H1 (cell line): ENCODE measurements around the gene MAP4. TPM values are rescaled to one million over a fixed set of nuclear protein-coding genes. Genes with fewer than 3 reads are reported as not detected.

Experiments
- CTCF ChIA-PET: fragments of 300-600 bp; sonication (Branson Sonifier 250); formaldehyde crosslinking; loops from one replicate; lab custom pipeline; 2021; ENCODE audit not compliant: partially characterized antibody; lab: Charles Lee
- POLR2A ChIA-PET: fragments of 300-600 bp; sonication (Branson Sonifier 250); formaldehyde crosslinking; loops from one replicate; lab custom pipeline; 2021; ENCODE audit warnings: inconsistent platforms; ENCODE audit not compliant: partially characterized antibody; lab: Charles Lee
- DNase-seq, 2 experiments: peaks; one replicate each; pipeline versions ENCODE4 v3.0.0 to v3.0.0-alpha.2; 2010 to 2022; ENCODE audit warnings: low spot score in 2 of 2, low read depth in 1 of 2, mixed read lengths in 1 of 2
- FAIRE-seq: peaks from 2 replicates; lab custom pipeline; 2011; peaks lifted over from hg19 to GRCh38; lab: Jason Lieb, UNC
- H2AFZ ChIP-seq: 2 replicates; pipeline ENCODE4 v1.8.1; 2012; ENCODE audit warnings: low read length, inconsistent platforms
- H2AK5ac ChIP-seq: 2 replicates; pipeline ENCODE4 v1.6.1; 2013; ENCODE audit warnings: low read depth, low read length
- H2BK120ac ChIP-seq: replicated peaks from 2 replicates; pipeline ENCODE3; 2013; ENCODE audit warnings: low read depth, low read length, inconsistent platforms
- H2BK12ac ChIP-seq: 2 replicates; pipeline ENCODE4 v1.6.1; 2013; ENCODE audit warnings: low read depth, low read length
- H2BK15ac ChIP-seq: 2 replicates; pipeline ENCODE4 v1.6.1; 2013; ENCODE audit warnings: low read length
- H2BK20ac ChIP-seq: 2 replicates; pipeline ENCODE4 v1.6.1; 2013; ENCODE audit warnings: low read length
- H2BK5ac ChIP-seq: 2 replicates; pipeline ENCODE4 v1.6.1; 2013; ENCODE audit warnings: low read depth, low read length
- H3K14ac ChIP-seq: 2 replicates; pipeline ENCODE4 v1.6.1; 2013; ENCODE audit warnings: inconsistent platforms; ENCODE audit not compliant: insufficient read length
- H3K18ac ChIP-seq: 2 replicates; pipeline ENCODE4 v1.6.1; 2013; ENCODE audit warnings: low read length; ENCODE audit errors: extremely low read depth
- H3K23ac ChIP-seq: 2 replicates; pipeline ENCODE4 v1.6.1; 2013; ENCODE audit warnings: inconsistent platforms; ENCODE audit not compliant: insufficient read length
- H3K23me2 ChIP-seq: 2 replicates; pipeline ENCODE4 v1.6.1; 2013; ENCODE audit warnings: low read depth, low read length
- H3K27ac ChIP-seq: 2 replicates; pipeline ENCODE4 v1.6.1; 2011; ENCODE audit warnings: low read depth, low read length, inconsistent platforms
- H3K27me3 ChIP-seq, 4 experiments: replicated peaks in 1 of 4; 1 replicate in 1 of 4; 2 replicates in 3 of 4; pipeline versions ENCODE4 v1.6.1 to v1.8.1; 2011 to 2013; ENCODE audit warnings: low read length in 3 of 4, mild to moderate bottlenecking in 3 of 4, inconsistent platforms in 2 of 4, mixed read lengths in 2 of 4, moderate library complexity in 1 of 4; ENCODE audit not compliant: control insufficient read depth in 3 of 4, insufficient read depth in 3 of 4; ENCODE audit errors: extremely low read depth in 1 of 4
- H3K36me3 ChIP-seq, 4 experiments: 2 replicates each; pipeline versions ENCODE4 v1.6.1 to v1.8.1; 2011 to 2013; ENCODE audit warnings: mild to moderate bottlenecking in 4 of 4, low read length in 3 of 4, moderate library complexity in 2 of 4, control low read depth in 1 of 4, inconsistent platforms in 1 of 4; ENCODE audit not compliant: insufficient read depth in 4 of 4, control insufficient read depth in 2 of 4
- H3K4ac ChIP-seq: replicated peaks from 2 replicates; pipeline ENCODE3; 2013; ENCODE audit warnings: low read length, low read depth, mixed read lengths, inconsistent platforms; ENCODE audit not compliant: insufficient read length
- H3K4me1 ChIP-seq, 4 experiments: replicated peaks in 1 of 4; 1 replicate in 1 of 4; 2 replicates in 3 of 4; pipeline versions ENCODE4 v1.6.1 to v1.8.1; 2011 to 2013; ENCODE audit warnings: low read length in 3 of 4, inconsistent platforms in 2 of 4, mixed read lengths in 1 of 4; ENCODE audit not compliant: insufficient read depth in 4 of 4, control insufficient read depth in 3 of 4
- H3K4me2 ChIP-seq, 2 experiments: 2 replicates each; pipeline versions ENCODE4 v1.6.1 to v1.8.1; 2011 to 2013; ENCODE audit warnings: low read depth in 2 of 2, low read length in 2 of 2, control low read depth in 1 of 2, inconsistent platforms in 1 of 2, mild to moderate bottlenecking in 1 of 2; ENCODE audit not compliant: insufficient read depth in 1 of 2
- H3K4me3 ChIP-seq, 4 experiments: fragments of 200-600, 300-600 bp in 1 of 4; sonication (generic), shearing (Covaris generic), sonication (Bioruptor Twin) in 1 of 4; 2 replicates each; pipeline versions ENCODE4 v1.5.1 to v1.8.1; 2011 to 2016; ENCODE audit warnings: low read length in 4 of 4, low read depth in 3 of 4, control low read depth in 2 of 4, inconsistent platforms in 2 of 4, mild to moderate bottlenecking in 2 of 4, mixed read lengths in 1 of 4, moderate library complexity in 1 of 4; ENCODE audit not compliant: insufficient read depth in 2 of 4; ENCODE audit errors: extremely low read depth in 1 of 4
- H3K56ac ChIP-seq: replicated peaks from 2 replicates; pipeline ENCODE3; 2013; ENCODE audit warnings: low read depth, mild to moderate bottlenecking, mixed read lengths, low read length, inconsistent platforms; ENCODE audit not compliant: insufficient read length
- H3K79me1 ChIP-seq: 2 replicates; pipeline ENCODE4 v1.6.1; 2013; ENCODE audit warnings: low read depth, low read length, control low read depth
- H3K79me2 ChIP-seq, 2 experiments: 2 replicates each; pipeline versions ENCODE4 v1.6.1 to v1.8.1; 2012 to 2013; ENCODE audit warnings: low read length in 2 of 2, mild to moderate bottlenecking in 2 of 2, inconsistent platforms in 1 of 2; ENCODE audit not compliant: insufficient read depth in 2 of 2, control insufficient read depth in 1 of 2
- H3K9ac ChIP-seq, 4 experiments: replicated peaks in 1 of 4; 1 replicate in 1 of 4; 2 replicates in 3 of 4; pipeline versions ENCODE4 v1.6.1 to v1.8.1; 2011 to 2013; ENCODE audit warnings: low read depth in 3 of 4, low read length in 3 of 4, control low read depth in 2 of 4, mild to moderate bottlenecking in 2 of 4, moderate library complexity in 2 of 4, inconsistent platforms in 1 of 4; ENCODE audit errors: extremely low read depth in 1 of 4
- H3K9me3 ChIP-seq, 2 experiments: 2 replicates each; pipeline versions ENCODE4 v1.6.1 to v1.8.1; 2012 to 2013; ENCODE audit warnings: mild to moderate bottlenecking in 2 of 2, moderate library complexity in 2 of 2, control low read depth in 1 of 2, inconsistent platforms in 1 of 2, low read depth in 1 of 2, low read length in 1 of 2, mixed read lengths in 1 of 2; ENCODE audit not compliant: insufficient read depth in 2 of 2
- H4K20me1 ChIP-seq, 2 experiments: replicated peaks in 1 of 2; 2 replicates each; pipeline versions ENCODE3 to v1.8.1; 2011 to 2013; ENCODE audit warnings: inconsistent platforms in 2 of 2, low read length in 2 of 2, mild to moderate bottlenecking in 1 of 2; ENCODE audit not compliant: insufficient read depth in 2 of 2, control insufficient read depth in 1 of 2
- H4K5ac ChIP-seq: 2 replicates; pipeline ENCODE4 v1.6.1; 2013; ENCODE audit warnings: low read length, low read depth, mixed read lengths, inconsistent platforms; ENCODE audit not compliant: insufficient read length
- H4K8ac ChIP-seq: 2 replicates; pipeline ENCODE4 v1.8.0; 2013; ENCODE audit warnings: mild to moderate bottlenecking, moderate library complexity, low read length, inconsistent platforms; ENCODE audit not compliant: insufficient read depth; ENCODE audit errors: extremely low read depth
- H4K91ac ChIP-seq: replicated peaks from 2 replicates; pipeline ENCODE3; 2013; ENCODE audit warnings: low read length, mixed read lengths, inconsistent platforms; ENCODE audit not compliant: insufficient read length
- BCL11A ChIP-seq, 2 experiments: IDR thresholded peaks; one replicate each; pipeline ENCODE4 v1.6.1; 2011; ENCODE audit warnings: low read depth in 2 of 2, low read length in 2 of 2, mild to moderate bottlenecking in 2 of 2
- WGBS, 2 experiments: shearing (Covaris generic) in 1 of 2; methylation state at CpG; one replicate each; pipeline versions ENCODE4 v1.1.6 to v1.1.7; 2013 to 2015; ENCODE audit warnings: low lambda C conversion rate in 2 of 2, mixed read lengths in 2 of 2, inconsistent platforms in 1 of 2, low coverage in 1 of 2, missing lambda C conversion rate in 1 of 2; ENCODE audit not compliant: insufficient replicate concordance in 2 of 2, insufficient coverage in 1 of 2, insufficient read length in 1 of 2; ENCODE audit errors: extremely low coverage in 1 of 2, missing lambda C conversion rate in 1 of 2; 5-methylcytosine and 5-hydroxymethylcytosine counted together
- polyA plus RNA-seq, 7 experiments: library from polyadenylated mRNA; depleted of rRNA in 3 of 7; stranded (reverse) in 5 of 7; unstranded in 2 of 7; fragments of >200 nt in 5 of 7; fragments of 200-250 nt in 2 of 7; gene quantifications; 1 replicate in 5 of 7; 2 replicates in 1 of 7; 4 replicates in 1 of 7; pipeline versions ENCODE4 v1.2.1 to v1.2.3, GENCODE V29; 2011 to 2013; ENCODE audit warnings: missing spikeins in 2 of 7, mixed read lengths in 2 of 7
- total RNA-seq: library from RNA; stranded (reverse); fragmentation: NEBNext Ultra II Directional; extraction: Animal tissue kit (Norgen Biotek cat#: 25700); gene quantifications from 2 replicates; pipeline ENCODE4 v1.2.1, GENCODE V29; 2021

MAP4 gene
- total and polyA plus RNA-seq, 2 of the 8 experiments (the other 6 are each of a cell fraction or from before 2014, with no cell fraction given) = 67.0 to 179 TPM

- ChIA-PET CTCF (no interaction called here), POLR2A (no interaction called here)
- Histone ChIP-seq H3K18ac (no peak overlapping the region), H4K91ac (no peak overlapping the region), H3K79me1 (peaks cover under 1% of the 10 kb centered on the region; the same call in 1 of the 2 replicates), H3K27ac (no peak overlapping the region), H3K36me3 (peaks cover 0 to 7% (median under 1%) of the 10 kb centered on the region in 4 experiments; a peak in 2 of 8 replicates), H3K4me3 (no peak overlapping the region), H2BK12ac (no peak overlapping the region), H3K23me2 (no peaks in the 10 kb centered on the region), H4K20me1 (no peaks in the 10 kb centered on the region), H3K4ac (no peak overlapping the region), H4K5ac (no peak overlapping the region), H2AK5ac (no peak overlapping the region), H3K9me3 (peaks cover 2 to 15% of the 10 kb centered on the region in 2 experiments), H3K4me2 (no peak overlapping the region), H2AFZ (no peak overlapping the region), H3K79me2 (peaks cover 1 to 42% of the 10 kb centered on the region in 2 experiments; a peak in 2 of 4 replicates), H3K9ac (no peak overlapping the region), H2BK120ac (no peak overlapping the region), H2BK15ac (no peak overlapping the region), H4K8ac (no peak overlapping the region), H3K27me3 (no peaks in the 10 kb centered on the region), H2BK20ac (no peak overlapping the region), H3K4me1 (no peaks in the 10 kb centered on the region), H3K23ac (no peak overlapping the region), H2BK5ac (no peak overlapping the region), H3K56ac (no peak overlapping the region), H3K14ac (no peak overlapping the region)
- DNase-seq (no peak), FAIRE-seq (no peak)
- no peak for TF ChIP-seq BCL11A (IDR thresholded peaks at IDR 0.05; ENCODE audit: low read depth in 2 of 2, low read length in 2 of 2)
- 93% methylated on average over 6 of the region's 6 CpGs; no CpG with 5 or more reads in 1 of the 2 experiments for WGBS, 2 experiments
These were observed 41.9 kb upstream of the MAP4 start for GRCh38 chr3:48058091-48058490.
